T-helper 2 cell treated with Interferon-gamma antibody and Interleukin-4, amounts not matched to agents 100 ng/mL and 5 ng/mL, for 36 hours (primary cell): Measurements from ENCODE around the gene CLEC17A. TPM values are rescaled to one million over a fixed set of nuclear protein-coding genes. Genes with fewer than 3 reads are reported as not detected.
"Not testable (repeated sequence)": the region's sequence is repeated elsewhere in the genome, so short reads cannot be mapped to it uniquely, and the experiment has no call there.

Source experiments
- intact Hi-C: fragments of 100-400 bp; cut with micrococcal nuclease; formaldehyde crosslinking; loops from one replicate; pipeline ENCODE4 v1.15.1; 2023
- total RNA-seq: library from RNA; stranded (reverse); gene quantifications from 2 replicates; pipeline ENCODE4 v1.2.3, GENCODE V29; 2022

The CLEC17A gene
- not detected in 2 replicates for total RNA-seq

GRCh38 chr19:14582894-14583340 is at the start of gene CLEC17A:
Gene CLEC17A (plus strand): TSS chr19:14583084. CDS start chr19:14583161, 77 bp downstream.
- intact Hi-C loops: no loop called here

GRCh38 chr19:14533450-14533849 is 49.4 kb upstream of the CLEC17A start:
- intact Hi-C loops: no loop called here

GRCh38 chr19:14536926-14537692 is 45.8 kb upstream of the CLEC17A start:
- intact Hi-C loops: no loop called here

- intact Hi-C loops: no loop called here
These were observed 42.0 kb upstream of the CLEC17A start for GRCh38 chr19:14540741-14541525.

GRCh38 chr19:14541979-14542378 is 40.9 kb upstream of the CLEC17A start:
- intact Hi-C loops: not testable (repeated sequence)

- intact Hi-C loops: no loop called here
These were observed 40.1 kb upstream of the CLEC17A start for GRCh38 chr19:14542711-14543328.

GRCh38 chr19:14544047-14544446 is 38.8 kb upstream of the CLEC17A start:
- intact Hi-C loops: no loop called here

GRCh38 chr19:14544977-14545715 is 37.7 kb upstream of the CLEC17A start:
- intact Hi-C loops: no loop called here

- intact Hi-C loops: no loop called here
These were observed 37.2 kb upstream of the CLEC17A start for GRCh38 chr19:14545716-14546082.

GRCh38 chr19:14550201-14550754 is 32.6 kb upstream of the CLEC17A start:
- intact Hi-C loops: loop anchor here (5.0 kb wide), 1 partner anchor 43 kb away; no protein-coding TSS in a partner anchor

- intact Hi-C loops: loop anchor here (5.0 kb wide), 1 partner anchor 44 kb away; no protein-coding TSS in a partner anchor
These were observed 31.5 kb upstream of the CLEC17A start for GRCh38 chr19:14551134-14552005.

- intact Hi-C loops: loop anchor here (5.0 kb wide), 1 partner anchor 45 kb away; no protein-coding TSS in a partner anchor
These were observed 30.9 kb upstream of the CLEC17A start for GRCh38 chr19:14552006-14552360.

- intact Hi-C loops: loop anchor here (5.0 kb wide), 1 partner anchor 46 kb away; no protein-coding TSS in a partner anchor
These were observed 29.6 kb upstream of the CLEC17A start for GRCh38 chr19:14553042-14553938.

GRCh38 chr19:14553939-14554243 is 29.0 kb upstream of the CLEC17A start:
- intact Hi-C loops: loop anchor here (5.0 kb wide), 1 partner anchor 47 kb away; no protein-coding TSS in a partner anchor

GRCh38 chr19:14554382-14554812 is 28.5 kb upstream of the CLEC17A start:
- intact Hi-C loops: loop anchor here (5.0 kb wide), 1 partner anchor 47 kb away; no protein-coding TSS in a partner anchor

GRCh38 chr19:14555918-14556661 is 26.8 kb upstream of the CLEC17A start:
- intact Hi-C loops: no loop called here

GRCh38 chr19:14556662-14557188 is 26.2 kb upstream of the CLEC17A start:
- intact Hi-C loops: no loop called here
